Measurements from ENCODE around the gene HSPA12A.

DNA sequence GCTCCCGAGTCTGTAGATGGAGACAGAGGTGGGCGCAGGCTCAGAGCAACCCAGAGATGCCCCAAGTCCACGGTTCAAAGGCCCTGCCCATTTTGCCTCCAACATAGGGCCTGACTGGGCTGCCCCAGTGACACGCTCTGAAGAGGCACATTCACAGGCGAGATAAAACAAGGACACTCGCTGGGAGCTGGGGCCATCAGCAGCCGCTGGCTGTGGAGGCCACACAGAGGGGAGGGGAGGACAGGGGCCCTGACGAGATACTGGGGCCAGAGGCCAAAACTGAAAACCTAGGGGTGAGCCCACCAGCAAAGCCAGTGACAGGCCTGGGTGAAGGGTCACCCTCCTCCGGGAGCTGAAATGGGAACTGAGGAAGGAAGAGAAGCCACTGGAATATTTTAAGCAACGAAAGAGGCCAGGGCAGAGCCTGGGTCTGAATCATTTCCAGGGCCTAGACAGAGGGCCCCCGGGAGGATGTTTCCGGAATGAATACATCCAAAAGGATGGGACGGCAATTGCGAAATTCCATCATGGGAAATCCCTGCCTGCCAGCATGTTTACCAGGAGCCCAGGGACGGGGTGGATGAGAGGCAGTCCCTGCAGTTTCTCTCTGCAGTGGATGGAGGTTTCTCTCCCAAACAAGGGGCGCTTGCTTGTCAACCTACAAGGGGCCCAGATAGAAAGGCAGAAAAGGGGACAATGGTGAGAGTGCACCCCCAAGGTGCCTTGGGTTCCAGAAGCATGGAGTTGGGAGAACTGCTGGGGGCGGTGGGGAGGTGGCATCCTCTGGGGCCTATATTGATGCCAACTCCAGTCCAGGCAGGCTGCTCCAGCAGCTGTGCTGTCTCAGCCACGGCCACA lies 29.0 kb upstream of the HSPA12A start:
- TF ChIP-seq, protein P1, sequence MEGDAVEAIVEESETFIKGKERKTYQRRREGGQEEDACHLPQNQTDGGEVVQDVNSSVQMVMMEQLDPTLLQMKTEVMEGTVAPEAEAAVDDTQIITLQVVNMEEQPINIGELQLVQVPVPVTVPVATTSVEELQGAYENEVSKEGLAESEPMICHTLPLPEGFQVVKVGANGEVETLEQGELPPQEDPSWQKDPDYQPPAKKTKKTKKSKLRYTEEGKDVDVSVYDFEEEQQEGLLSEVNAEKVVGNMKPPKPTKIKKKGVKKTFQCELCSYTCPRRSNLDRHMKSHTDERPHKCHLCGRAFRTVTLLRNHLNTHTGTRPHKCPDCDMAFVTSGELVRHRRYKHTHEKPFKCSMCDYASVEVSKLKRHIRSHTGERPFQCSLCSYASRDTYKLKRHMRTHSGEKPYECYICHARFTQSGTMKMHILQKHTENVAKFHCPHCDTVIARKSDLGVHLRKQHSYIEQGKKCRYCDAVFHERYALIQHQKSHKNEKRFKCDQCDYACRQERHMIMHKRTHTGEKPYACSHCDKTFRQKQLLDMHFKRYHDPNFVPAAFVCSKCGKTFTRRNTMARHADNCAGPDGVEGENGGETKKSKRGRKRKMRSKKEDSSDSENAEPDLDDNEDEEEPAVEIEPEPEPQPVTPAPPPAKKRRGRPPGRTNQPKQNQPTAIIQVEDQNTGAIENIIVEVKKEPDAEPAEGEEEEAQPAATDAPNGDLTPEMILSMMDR (IDR thresholded peaks at IDR 0.05), result no peak
- TF ChIP-seq POLR2A (IDR thresholded peaks at IDR 0.05; ENCODE audit: low read depth), result no peak
- no peak for TF ChIP-seq EP300 (IDR thresholded peaks at IDR 0.05)

Data from esophagus muscularis mucosa (tissue), 4 donors.